ENCODE results near the gene ABCG2. TPM values are rescaled to one million over a fixed set of nuclear protein-coding genes. Genes with fewer than 3 reads are reported as not detected.
A peak's percentile ranks its signal among the peaks of the same experiment; 100 is the strongest.

The ABCG2 gene
- total and polyA plus RNA-seq, 8 donors = 0.25 to 17.8 (median 0.96) TPM; not detected in 2

DNA sequence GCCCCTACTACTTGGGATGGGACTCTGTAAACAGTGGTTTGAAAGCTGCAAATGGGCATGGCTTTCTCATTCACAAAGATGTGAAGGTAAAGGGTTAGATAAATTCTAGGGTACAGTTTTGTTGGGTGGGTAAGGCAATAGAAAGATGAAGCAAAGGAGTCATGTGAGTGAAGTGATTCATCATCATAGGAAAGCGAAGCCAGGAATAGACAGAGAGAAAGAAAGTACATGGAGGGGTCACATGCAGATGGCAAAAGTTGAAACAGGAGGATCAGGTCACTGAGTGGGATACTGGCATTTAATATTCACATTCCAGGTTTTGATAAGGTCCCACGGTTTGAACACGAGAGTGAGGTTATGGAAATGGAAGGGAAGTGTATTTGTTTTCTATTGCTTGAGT lies 8.2 kb upstream of the ABCG2 start:
- intact Hi-C loops (cut with DNase I; ENCODE audit: low total_unique reads) = no loop called here
- WGBS, 5 donors = 87 to 93% (median 91%) methylated on average over 3 of the region's 3 CpGs
- no peaks in the 10 kb centered on the region for H3K36me3 ChIP-seq

DNA sequence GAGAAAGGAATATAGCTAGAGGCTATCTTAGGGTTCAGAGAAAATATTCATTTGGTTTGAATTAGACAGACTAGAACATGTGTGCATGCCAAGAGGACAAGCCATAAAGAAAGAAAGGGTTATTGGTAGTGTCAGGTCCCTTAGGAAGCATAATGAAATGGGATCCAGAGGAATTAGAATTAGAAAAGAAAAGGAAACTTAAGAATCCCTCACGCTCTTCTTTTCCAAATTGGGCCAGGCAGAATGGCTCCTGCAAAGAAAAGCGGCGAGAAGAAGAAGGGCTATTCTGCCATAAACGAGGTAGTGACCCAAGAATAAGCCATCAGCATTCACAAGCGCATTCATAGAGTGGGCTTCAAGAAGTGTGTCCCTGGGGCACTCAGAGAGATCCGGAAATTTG lies 4.9 kb upstream of the ABCG2 start:
- WGBS, 5 donors = 90 to 95% (median 92%) methylated on average over 6 of the region's 6 CpGs
- Histone ChIP-seq H3K27me3 (peaks cover 0 to 12% (median 6%) of the 10 kb centered on the region in 3 donors), H3K4me3 (no peak overlapping the region), H3K9me3 (peaks cover 0 to 6% (median 0%) of the 10 kb centered on the region in 4 donors), H3K4me1 (peaks cover 0 to 11% (median 9%) of the 10 kb centered on the region in 4 donors), H3K27ac (no peak overlapping the region), H3K36me3 (no peaks in the 10 kb centered on the region)
- intact Hi-C loops (cut with DNase I; ENCODE audit: low total_unique reads) = no loop called here
- DNase-seq = no peak
- TF ChIP-seq POLR2AphosphoS5 (IDR thresholded peaks at IDR 0.05) = no peak
- no peak for TF ChIP-seq EP300 (IDR thresholded peaks at IDR 0.05)
- no peak for TF ChIP-seq POLR2A (IDR thresholded peaks at IDR 0.05)
- TF ChIP-seq, protein P1, sequence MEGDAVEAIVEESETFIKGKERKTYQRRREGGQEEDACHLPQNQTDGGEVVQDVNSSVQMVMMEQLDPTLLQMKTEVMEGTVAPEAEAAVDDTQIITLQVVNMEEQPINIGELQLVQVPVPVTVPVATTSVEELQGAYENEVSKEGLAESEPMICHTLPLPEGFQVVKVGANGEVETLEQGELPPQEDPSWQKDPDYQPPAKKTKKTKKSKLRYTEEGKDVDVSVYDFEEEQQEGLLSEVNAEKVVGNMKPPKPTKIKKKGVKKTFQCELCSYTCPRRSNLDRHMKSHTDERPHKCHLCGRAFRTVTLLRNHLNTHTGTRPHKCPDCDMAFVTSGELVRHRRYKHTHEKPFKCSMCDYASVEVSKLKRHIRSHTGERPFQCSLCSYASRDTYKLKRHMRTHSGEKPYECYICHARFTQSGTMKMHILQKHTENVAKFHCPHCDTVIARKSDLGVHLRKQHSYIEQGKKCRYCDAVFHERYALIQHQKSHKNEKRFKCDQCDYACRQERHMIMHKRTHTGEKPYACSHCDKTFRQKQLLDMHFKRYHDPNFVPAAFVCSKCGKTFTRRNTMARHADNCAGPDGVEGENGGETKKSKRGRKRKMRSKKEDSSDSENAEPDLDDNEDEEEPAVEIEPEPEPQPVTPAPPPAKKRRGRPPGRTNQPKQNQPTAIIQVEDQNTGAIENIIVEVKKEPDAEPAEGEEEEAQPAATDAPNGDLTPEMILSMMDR (IDR thresholded peaks at IDR 0.05) = no peak

More for the DNA sequence above, 8.2 kb upstream of the ABCG2 start:
- no peak overlapping the region for H3K27ac ChIP-seq
- no peak overlapping the region for H3K4me3 ChIP-seq
- peaks cover 0 to 6% (median 0%) of the 10 kb centered on the region in 4 donors for H3K9me3 ChIP-seq
- no peaks in the 10 kb centered on the region for H3K27me3 ChIP-seq
- no peak for DNase-seq
- no peaks in the 10 kb centered on the region for H3K4me1 ChIP-seq
- TF ChIP-seq POLR2A (IDR thresholded peaks at IDR 0.05) (no peak), EP300 (IDR thresholded peaks at IDR 0.05) (no peak), POLR2AphosphoS5 (IDR thresholded peaks at IDR 0.05) (no peak)
- TF ChIP-seq, protein P1 (IDR thresholded peaks at IDR 0.05) = no peak

DNA sequence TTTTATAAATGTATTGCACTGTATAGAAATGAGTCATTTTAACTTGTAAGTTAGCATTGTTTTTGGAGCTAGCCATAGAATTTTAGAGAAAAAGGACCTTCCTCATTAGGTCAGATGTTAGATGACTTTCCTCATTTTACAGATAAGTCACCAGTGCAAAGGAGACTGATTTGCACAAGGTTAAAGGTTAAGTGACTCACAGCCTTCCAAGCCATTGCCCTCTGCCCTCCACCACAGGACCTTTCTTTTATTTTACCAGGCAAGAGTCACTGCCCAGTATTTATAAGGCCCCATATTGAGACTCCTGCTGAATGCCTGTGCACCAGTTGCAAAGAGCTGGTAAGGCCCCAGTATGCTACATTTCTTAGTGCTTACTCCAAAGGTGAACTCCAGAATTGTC lies 4.2 kb upstream of the ABCG2 start:
- H3K36me3 ChIP-seq = no peaks in the 10 kb centered on the region
- intact Hi-C loops (cut with DNase I; ENCODE audit: low total_unique reads) = no loop called here
- no peak overlapping the region for H3K4me3 ChIP-seq
- TF ChIP-seq, protein P1 (IDR thresholded peaks at IDR 0.05) = no peak
- no peak for TF ChIP-seq EP300 (IDR thresholded peaks at IDR 0.05)
- TF ChIP-seq POLR2A (IDR thresholded peaks at IDR 0.05) = no peak
- no peak for TF ChIP-seq POLR2AphosphoS5 (IDR thresholded peaks at IDR 0.05)
- H3K9me3 ChIP-seq = peaks cover 0 to 6% (median 0%) of the 10 kb centered on the region in 4 donors
- H3K27me3 ChIP-seq = peaks cover 0 to 15% (median 6%) of the 10 kb centered on the region in 3 donors
- peaks cover 0 to 14% (median 12%) of the 10 kb centered on the region in 4 donors for H3K4me1 ChIP-seq
- no peak for DNase-seq
- no peak overlapping the region for H3K27ac ChIP-seq

DNA sequence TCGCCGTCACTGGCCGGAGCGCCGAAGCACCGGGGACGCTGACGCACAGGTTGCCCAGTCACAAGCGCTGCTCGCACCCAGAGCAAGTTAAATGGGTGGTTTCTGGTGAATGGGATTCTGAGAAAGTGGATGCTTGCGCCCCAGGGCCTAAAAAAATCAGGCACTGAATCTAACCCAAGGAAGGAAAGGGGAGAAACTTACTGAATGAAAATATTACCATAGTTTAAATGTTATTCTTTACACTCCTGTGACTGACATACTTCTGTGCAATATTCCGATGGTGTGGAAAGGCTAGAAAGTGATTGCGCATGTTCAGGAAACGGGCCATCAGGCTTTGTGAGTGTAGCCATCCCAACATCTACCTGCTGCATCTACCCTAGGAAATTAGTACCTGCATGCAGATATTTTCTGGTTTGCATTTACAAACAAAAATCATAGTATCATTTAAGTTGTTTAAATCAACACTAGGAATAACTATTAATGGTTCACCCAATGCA lies 838 bp upstream of the ABCG2 start:
- H3K9me3 ChIP-seq = peaks cover 0 to 2% (median 0%) of the 10 kb centered on the region in 4 donors
- peaks cover 0 to 15% (median 6%) of the 10 kb centered on the region in 3 donors for H3K27me3 ChIP-seq
- no peaks in the 10 kb centered on the region for H3K36me3 ChIP-seq
- 16 to 24% (median 21%) methylated on average over 14 of the region's 14 CpGs for WGBS, 5 donors
- intact Hi-C loops (cut with DNase I; ENCODE audit: low total_unique reads) = no loop called here
- H3K4me3 ChIP-seq = peak overlapping the region; percentile 49 to 80 (median 62)
- TF ChIP-seq, protein P1 (IDR thresholded peaks at IDR 0.05) = no peak
- TF ChIP-seq EP300 (IDR thresholded peaks at IDR 0.05) (no peak), POLR2AphosphoS5 (IDR thresholded peaks at IDR 0.05) (no peak), POLR2A (IDR thresholded peaks at IDR 0.05) (no peak)
- H3K27ac ChIP-seq = peak overlapping the region in 2 of 5 donors; percentile 43 to 47
- peaks cover 0 to 14% (median 12%) of the 10 kb centered on the region in 4 donors for H3K4me1 ChIP-seq
- peak in 1 of 2 donors; percentile 36 for DNase-seq
